Measurements from ENCODE around the gene MOV10L1.
"Not testable (repeated sequence)": the region's sequence is repeated elsewhere in the genome, so short reads cannot be mapped to it uniquely, and the experiment has no call there.

Gene MOV10L1

GRCh38 chr22:50105208-50106100, 15.6 kb downstream of the MOV10L1 start:
- no peak for DNase-seq (ENCODE audit: low read depth)

DNA sequence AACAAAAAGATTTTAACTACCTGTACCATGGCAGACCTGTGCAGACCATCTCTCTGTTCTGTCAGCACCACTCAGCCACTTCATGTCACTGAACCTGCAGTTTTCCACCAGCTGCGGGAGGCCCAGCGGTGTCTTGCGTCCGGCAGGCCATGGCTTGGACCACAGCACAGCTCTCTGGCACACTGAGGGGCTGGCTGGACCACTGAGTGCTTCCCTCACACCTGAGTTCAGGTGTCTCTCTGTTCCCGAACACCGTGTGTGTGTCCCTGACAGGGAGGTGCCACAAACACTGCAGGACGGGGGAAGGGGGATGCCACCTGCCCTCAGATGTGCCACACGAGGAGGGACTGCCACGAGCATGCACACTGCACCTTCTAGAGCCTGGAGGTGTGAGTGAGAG, 17.7 kb downstream of the MOV10L1 start:
- no peak for DNase-seq (ENCODE audit: low read depth)

DNA sequence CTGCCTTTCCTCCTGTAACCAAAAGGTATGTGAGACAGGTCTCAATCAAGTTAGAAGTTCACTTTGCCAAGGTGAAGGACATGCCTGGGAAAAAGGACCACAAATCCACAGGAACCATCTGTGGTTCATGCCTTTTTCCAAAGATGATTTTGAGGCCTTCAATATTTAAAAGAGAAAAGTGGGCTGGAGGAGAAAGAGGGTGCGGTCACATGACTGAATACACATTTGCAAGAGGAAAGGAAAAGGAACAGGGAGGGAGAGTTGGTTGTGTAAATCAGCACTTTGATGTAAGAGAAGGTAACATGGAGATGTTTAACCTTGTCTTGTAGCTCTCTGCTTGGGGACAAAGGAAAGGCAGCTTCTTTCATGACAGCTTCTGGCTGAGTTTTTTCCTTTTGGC, 21.2 kb downstream of the MOV10L1 start:
- no peak for DNase-seq (ENCODE audit: low read depth)

DNA sequence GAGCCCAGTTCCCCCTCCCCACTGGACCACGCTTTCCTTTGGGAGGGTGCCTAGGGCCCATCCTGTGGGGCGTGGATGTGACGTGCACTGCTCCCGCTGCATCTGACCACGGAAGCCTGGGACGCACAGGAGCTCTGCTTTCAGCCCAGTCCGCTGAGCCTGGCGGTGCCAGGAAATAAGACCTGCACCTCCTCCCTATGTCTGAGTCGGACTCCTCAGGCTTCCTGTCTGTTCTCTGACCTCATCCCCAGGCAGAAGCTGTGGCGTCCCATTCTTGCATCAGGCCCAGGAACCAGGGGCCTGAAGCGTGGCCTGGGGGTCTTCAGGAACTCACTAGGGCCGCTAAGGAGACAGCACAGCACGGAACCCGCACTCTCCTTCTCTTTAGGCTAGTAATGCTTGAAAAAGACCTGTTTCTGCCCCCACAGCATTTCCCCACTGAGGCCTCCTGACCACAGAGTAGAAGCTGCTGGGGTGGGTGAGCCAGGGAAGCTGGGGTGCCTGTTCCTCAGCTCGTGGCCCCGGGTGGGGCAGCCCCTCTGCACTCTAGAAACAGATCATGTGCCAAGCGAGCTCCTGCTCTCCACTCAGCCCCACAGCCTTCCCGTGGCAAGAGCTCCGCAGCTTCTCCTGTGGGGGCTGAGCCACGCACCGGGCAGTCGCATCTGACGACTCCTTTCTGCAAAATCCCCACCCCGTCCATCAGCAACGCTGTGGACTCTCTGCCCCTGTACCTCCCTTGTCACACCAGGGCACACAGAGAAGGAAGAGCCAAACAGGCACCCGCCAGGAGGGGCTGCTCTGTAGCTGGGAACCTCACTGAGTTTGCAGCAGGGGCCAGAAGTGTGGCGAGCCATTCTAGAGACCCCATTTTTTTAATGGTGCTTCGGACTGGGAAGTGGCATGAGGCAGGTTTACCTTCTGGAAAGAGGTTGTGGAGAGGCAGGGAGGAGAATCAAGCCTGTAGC, 22.6 kb downstream of the MOV10L1 start:
- no peak for DNase-seq (ENCODE audit: low read depth)

DNA sequence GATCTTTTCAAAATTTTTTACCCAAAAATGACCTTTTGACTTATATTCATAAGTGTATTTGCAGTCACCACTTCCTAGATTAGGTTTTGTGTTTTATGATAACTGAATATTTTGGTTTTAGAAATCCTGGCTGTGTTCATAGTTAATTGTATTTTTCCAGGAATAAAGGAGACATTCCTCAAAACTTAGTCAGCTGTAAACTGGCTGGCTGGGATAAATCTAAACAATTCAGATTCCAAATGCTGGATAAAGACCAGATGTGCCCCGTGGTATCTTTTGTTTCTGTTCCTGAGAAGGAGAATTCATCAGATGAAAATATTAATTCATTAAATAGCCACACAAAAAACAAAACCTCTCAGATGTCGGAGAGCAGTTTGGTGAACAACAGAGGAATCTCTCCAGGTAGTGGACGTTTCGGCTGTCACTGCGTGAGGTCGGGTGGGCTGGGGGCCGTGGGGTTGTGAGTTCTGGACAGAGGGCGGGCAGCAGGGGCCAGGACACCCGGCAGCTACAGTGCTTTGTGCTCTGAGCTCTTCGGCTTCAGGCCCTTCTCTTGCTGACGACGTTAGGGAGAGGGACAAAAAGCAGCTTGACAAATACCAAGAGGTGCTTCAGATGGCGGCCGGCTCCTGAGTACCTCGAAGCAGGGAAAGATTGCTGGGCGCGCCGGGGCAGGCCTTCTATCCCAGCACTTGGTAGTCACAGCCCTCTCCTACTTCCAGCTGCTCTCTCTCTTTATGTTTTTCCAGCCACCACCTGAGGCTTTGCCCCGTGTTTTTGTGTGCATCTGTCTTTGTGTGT, 24.6 kb downstream of the MOV10L1 start:
- DNase-seq (ENCODE audit: low read depth), result no peak

DNA sequence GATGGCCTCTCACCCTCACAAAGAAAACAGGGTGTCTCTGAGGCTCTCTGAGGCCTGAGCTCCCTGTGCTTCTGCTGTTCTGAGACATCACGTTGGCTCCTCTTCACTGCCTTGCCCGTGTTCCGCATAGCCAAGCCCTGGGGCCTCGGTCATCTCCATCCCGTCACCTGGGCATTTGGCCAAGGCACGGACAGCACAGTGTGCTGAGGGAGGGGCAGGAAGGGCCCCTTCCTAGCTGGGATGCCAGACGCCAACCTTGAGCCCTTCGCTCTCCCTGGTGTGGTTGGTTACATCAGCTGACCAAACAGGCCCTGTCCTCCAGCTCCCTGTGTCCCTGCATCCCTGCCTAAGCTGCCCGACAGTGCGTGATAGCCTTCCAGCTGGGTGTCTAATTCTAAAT, 25.9 kb downstream of the MOV10L1 start:
- no peak for DNase-seq (ENCODE audit: low read depth)

- DNase-seq (ENCODE audit: low read depth), result no peak
These were observed 27.5 kb downstream of the MOV10L1 start for GRCh38 chr22:50117168-50117762.

DNA sequence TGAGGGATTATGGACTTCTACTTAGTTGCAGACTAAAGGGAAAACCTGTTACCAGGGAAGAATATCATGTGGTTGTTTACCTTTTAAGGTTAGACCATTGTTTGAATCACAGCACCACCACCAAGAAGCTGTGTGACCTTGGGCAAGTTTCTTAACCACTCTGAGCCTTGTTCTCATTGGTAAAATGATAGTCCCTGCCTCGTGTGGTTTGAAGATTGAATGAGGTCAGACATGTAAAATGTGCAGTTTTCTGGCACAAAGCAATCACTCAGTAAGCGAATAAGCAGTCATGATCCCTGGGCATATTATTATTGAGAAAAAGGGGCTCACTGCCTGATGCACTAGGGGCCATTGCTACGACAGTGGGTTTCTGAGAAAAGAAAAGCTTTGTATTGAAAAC, 28.3 kb downstream of the MOV10L1 start:
- no peak for DNase-seq (ENCODE audit: low read depth)

- no peak for DNase-seq (ENCODE audit: low read depth)
These were observed 28.9 kb downstream of the MOV10L1 start for GRCh38 chr22:50118557-50119168.

- DNase-seq (ENCODE audit: low read depth), result no peak
These were observed 29.5 kb downstream of the MOV10L1 start for GRCh38 chr22:50119169-50119767.

GRCh38 chr22:50119768-50120251, 30.0 kb downstream of the MOV10L1 start:
- no peak for DNase-seq (ENCODE audit: low read depth)

DNA sequence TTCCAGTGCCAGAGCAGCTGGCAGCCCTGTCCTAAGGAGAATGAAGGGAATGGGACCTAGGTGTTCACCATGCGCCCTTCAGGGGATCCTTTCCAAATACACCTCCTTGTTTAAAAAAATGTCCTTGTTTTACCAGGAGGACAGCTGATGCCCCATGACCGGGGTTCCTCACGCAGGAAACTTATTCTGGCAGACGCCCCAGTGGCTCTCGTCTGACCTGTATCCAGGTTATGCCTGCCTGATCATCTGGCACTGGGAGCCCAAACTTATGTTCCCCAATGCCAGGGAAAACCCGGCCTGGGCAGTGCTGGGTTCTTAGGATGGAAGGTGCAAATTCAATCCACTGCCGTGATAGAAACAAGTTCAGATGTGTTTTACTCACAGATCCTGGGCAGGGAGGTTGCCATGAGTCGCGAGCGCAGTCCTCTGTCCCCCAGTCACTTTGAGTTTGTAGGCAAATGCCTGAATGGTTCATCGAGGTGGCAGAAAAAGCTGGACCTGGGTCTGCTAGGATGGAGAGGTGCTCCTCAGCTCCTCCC, 31.5 kb downstream of the MOV10L1 start:
- DNase-seq (ENCODE audit: low read depth), result no peak

DNA sequence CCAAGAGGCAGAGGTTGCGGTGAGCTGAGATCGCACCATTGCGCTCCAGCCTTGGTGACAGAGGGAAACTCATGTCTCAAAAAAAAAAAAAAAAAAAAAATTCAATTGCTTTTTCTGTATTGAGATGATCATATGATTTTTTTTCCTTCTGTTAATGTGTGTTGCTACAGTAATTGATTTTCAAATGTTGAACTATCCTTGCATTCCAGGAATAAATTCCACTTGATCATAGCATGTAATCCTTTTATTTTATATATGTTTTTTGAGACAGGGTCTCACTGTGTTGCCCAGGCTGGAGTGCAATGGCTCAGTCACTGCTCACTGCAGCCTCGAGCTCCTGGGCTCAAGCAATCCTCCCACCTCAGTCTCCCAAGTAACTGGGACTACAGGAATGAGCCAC, 33.3 kb downstream of the MOV10L1 start:
- DNase-seq (ENCODE audit: low read depth), result no peak

- no peak for DNase-seq (ENCODE audit: low read depth)
These were observed 35.2 kb downstream of the MOV10L1 start for GRCh38 chr22:50125029-50125428.

GRCh38 chr22:50129121-50129736, 39.4 kb downstream of the MOV10L1 start:
- DNase-seq (ENCODE audit: low read depth), result no peak

DNA sequence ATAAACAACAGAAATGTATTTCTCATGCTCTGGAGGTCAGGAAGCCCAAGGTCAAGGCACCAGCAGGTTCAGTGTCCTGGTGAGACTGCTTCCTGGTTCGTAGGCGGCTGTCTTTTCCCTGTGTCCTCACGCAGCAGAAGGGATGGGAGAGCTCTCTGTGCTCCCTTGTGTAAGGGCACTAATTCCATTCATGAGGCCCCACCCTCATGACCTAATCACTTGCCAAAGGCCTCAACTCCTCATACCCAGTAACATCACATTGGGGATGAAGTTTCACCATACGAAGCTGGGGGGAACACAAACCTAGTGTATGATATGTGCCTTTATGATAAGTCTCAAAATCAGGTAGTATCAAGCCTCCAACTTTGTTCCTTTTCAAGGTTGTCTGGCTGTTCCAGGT, 42.1 kb downstream of the MOV10L1 start:
- no peak for DNase-seq (ENCODE audit: low read depth)

DNA sequence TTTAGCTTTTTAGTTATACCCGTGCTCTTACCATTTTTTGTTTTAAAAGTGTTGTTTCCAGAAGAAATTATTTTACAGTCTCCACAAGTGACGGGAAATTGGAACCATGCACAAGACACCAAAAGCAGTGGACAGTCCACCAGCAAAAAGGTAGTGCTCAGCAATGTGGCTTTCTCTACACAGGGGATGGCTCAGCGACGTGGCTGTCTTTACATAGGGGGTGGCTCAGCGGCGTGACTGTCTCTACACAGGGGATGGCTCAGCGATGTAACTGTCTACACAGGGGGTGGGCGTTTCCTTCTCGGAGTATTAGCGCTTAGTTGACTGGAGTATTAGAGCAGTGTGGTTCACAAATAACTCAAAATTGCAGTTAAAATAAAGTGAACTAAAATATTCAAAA, 44.7 kb downstream of the MOV10L1 start:
- DNase-seq (ENCODE audit: low read depth), result no peak

GRCh38 chr22:50136581-50137015, 46.8 kb downstream of the MOV10L1 start:
- DNase-seq (ENCODE audit: low read depth), result no peak

GRCh38 chr22:50137277-50137676, 47.5 kb downstream of the MOV10L1 start:
- DNase-seq (ENCODE audit: low read depth), result not testable (repeated sequence)

DNA sequence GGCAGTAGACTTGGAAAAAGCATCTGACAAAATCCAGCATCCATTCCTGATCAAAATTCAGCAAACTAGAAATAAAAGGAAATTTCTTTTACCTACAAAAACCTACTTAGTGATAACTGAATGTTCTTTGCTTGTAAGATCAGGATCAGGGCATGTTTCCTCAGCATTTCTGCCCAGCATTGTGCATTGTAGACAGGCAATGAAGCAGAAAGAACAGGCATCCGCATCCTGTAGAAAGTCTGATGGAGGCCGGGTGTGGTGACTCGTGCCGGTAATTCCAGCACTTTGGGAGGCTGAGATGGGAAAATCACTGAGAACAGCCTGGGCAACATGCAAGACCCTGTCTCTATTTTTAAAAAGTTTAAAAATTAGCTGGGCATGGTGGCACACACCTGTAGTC, 48.2 kb downstream of the MOV10L1 start:
- no peak for DNase-seq (ENCODE audit: low read depth)

Data from activated T-helper 1 cell treated with Interleukin-2 at 50 U/mL for 16 hours (primary cell).